GM12892 (cell line): ENCODE data around the gene ZNF416.

Source experiments
- POLR2A ChIP-seq: IDR thresholded peaks from 2 replicates; pipeline ENCODE4 v1.6.1; 2011; ENCODE audit warnings: low read depth, low read length, control low read depth
- POLR2AphosphoS5 ChIP-seq: IDR thresholded peaks from 2 replicates; pipeline ENCODE4 v1.6.1; 2011; ENCODE audit warnings: low read depth, low read length, control low read depth
- TAF1 ChIP-seq: IDR thresholded peaks from 2 replicates; pipeline ENCODE4 v1.6.1; 2011; ENCODE audit warnings: low read depth, mild to moderate bottlenecking, control low read depth, low read length, borderline replicate concordance

- TF ChIP-seq TAF1 = no peak
- 0 out of 2 replicates have a peak, but pooled peaks have one; percentile 30 for TF ChIP-seq POLR2A
- TF ChIP-seq POLR2AphosphoS5 = no peak
Measured at GRCh38 chr19:57570707-57571106, 8.0 kb downstream of the ZNF416 start.
